Superior temporal gyrus (tissue), 1 donor: ENCODE measurements around the gene LRPAP1.

Experiments used
- DNase-seq: peaks from one replicate; pipeline ENCODE4 v3.0.0-alpha.2; 2016; ENCODE audit errors: extremely low spot score

LRPAP1 gene

GRCh38 chr4:3501126-3501824, 30.9 kb downstream of the LRPAP1 start:
- no peak for DNase-seq

- DNase-seq = no peak
These were observed 31.6 kb downstream of the LRPAP1 start for GRCh38 chr4:3500634-3501101.

GRCh38 chr4:3500111-3500510, 32.1 kb downstream of the LRPAP1 start:
- DNase-seq = no peak

- no peak for DNase-seq
These were observed 32.5 kb downstream of the LRPAP1 start for GRCh38 chr4:3499710-3500109.

GRCh38 chr4:3498901-3499510, 33.2 kb downstream of the LRPAP1 start:
- no peak for DNase-seq

GRCh38 chr4:3498407-3498806, 33.8 kb downstream of the LRPAP1 start:
- no peak for DNase-seq

GRCh38 chr4:3497523-3498389, 34.5 kb downstream of the LRPAP1 start:
- no peak for DNase-seq

- DNase-seq = no peak
These were observed 35.1 kb downstream of the LRPAP1 start for GRCh38 chr4:3497095-3497494.

GRCh38 chr4:3496021-3496420, 36.2 kb downstream of the LRPAP1 start:
- no peak for DNase-seq

GRCh38 chr4:3495204-3495975, 36.8 kb downstream of the LRPAP1 start:
- no peak for DNase-seq

GRCh38 chr4:3494462-3494871, 37.8 kb downstream of the LRPAP1 start:
- no peak for DNase-seq

GRCh38 chr4:3493720-3494461, 38.3 kb downstream of the LRPAP1 start:
- no peak for DNase-seq

GRCh38 chr4:3492741-3493719, 39.2 kb downstream of the LRPAP1 start:
- no peak for DNase-seq

- no peak for DNase-seq
These were observed 40.4 kb downstream of the LRPAP1 start for GRCh38 chr4:3491681-3492405.

- no peak for DNase-seq
These were observed 42.7 kb downstream of the LRPAP1 start for GRCh38 chr4:3489451-3489962.

GRCh38 chr4:3488820-3489219, 43.4 kb downstream of the LRPAP1 start:
- DNase-seq = no peak

GRCh38 chr4:3487861-3488260, 44.4 kb downstream of the LRPAP1 start:
- DNase-seq = no peak

GRCh38 chr4:3486541-3487540, 45.4 kb downstream of the LRPAP1 start:
- peak; percentile 28 for DNase-seq
